Hindlimb muscle (tissue), 1 donor: ENCODE data around the gene BRMS1. TPM values are rescaled to one million over a fixed set of nuclear protein-coding genes. Genes with fewer than 3 reads are reported as not detected.
A peak's percentile ranks its signal among the peaks of the same experiment; 100 is the strongest.

Source experiments
- DNase-seq: peaks from one replicate; pipeline ENCODE4 v3.0.0-alpha.2; 2013
- polyA plus RNA-seq: library from polyadenylated mRNA; unstranded; fragments of 120-200 nt; gene quantifications from one replicate; pipeline ENCODE4 v1.2.1, GENCODE V29; 2013; ENCODE audit not compliant: insufficient read length

BRMS1 gene
- polyA plus RNA-seq, 1 donor: 21.8 TPM

DNA sequence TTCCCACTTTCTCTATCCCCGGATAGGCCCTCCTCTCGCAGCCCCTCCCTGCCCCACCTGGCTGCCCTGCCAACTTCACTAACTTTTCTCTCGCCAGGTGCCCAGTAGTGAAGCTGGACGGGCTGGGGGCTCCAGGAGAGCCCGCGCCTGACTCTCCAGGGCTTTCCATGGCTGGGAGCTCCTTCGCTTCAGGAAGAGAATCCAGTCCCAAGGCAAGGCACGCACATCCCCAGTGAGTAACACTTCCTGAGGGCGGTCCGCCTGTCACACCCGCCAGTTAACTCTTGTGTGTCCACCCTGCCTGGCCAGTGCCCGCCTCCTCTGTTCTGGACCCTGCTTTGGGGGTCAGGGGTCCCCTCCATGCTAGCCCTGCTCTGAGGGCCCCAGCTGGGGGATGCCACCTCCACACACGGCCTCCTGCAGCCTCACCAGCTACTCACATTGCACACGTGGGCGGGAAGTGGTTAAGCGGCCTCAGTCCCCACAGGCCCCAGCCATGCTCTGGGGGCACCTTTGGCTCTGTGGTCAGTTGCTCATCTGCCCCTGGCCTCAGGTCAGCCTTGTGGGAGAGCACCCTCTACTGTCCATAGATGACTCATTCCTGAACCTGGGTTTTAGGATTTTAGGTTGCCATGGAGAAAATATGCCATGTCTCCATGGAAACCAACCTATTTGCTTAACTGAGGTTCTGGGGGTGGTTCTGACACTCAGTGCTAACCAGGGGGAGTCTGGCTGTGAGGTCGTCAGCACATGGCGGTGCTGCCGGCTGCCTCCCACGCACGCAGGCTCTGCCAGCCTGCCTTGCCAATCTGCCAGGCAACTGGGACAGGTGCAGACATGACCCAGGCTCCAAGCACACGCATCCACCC is 8.4 kb downstream of the BRMS1 start, which contains the start of gene RIN1:
Gene RIN1, minus strand, starts transcription at position 201 of the 869 bp plus-strand sequence. Its CDS starts 32 bp downstream, at position 169.
- DNase-seq: no peak

DNA sequence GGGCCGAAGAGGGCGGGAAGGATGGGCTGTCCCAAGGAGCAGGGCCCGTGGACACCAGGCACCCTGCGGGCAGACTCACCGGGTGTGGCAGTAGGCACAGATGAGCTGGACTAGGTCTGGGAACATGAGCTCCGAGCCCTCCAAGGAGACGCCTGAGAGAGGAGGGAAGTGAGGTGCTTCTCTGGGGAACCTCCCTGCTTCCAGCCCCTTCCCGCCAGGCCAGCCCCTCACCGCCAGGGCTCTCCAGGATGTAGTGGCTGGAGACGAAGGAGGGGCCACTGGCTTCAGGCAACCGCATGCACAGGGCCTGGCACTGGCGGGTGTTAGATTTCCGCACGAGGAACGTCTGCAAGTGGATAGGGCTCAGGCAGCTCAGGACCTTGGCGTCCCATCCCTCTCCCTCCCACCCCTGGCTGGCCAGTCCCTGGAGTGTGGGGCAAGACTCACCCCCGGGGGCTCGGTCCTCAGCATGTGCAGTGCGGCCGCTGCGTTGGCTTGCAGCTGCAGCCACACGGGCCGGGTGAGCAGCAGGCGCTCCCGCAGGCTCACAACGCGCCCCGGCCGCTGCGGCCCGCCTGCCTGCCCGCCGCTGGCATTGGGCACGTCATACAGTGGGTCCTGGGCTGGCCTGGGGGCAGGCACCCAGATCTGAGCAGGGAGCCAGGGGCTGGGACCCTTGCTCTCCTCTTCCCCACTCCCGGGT is 9.2 kb downstream of the BRMS1 start:
- DNase-seq: no peak

DNA sequence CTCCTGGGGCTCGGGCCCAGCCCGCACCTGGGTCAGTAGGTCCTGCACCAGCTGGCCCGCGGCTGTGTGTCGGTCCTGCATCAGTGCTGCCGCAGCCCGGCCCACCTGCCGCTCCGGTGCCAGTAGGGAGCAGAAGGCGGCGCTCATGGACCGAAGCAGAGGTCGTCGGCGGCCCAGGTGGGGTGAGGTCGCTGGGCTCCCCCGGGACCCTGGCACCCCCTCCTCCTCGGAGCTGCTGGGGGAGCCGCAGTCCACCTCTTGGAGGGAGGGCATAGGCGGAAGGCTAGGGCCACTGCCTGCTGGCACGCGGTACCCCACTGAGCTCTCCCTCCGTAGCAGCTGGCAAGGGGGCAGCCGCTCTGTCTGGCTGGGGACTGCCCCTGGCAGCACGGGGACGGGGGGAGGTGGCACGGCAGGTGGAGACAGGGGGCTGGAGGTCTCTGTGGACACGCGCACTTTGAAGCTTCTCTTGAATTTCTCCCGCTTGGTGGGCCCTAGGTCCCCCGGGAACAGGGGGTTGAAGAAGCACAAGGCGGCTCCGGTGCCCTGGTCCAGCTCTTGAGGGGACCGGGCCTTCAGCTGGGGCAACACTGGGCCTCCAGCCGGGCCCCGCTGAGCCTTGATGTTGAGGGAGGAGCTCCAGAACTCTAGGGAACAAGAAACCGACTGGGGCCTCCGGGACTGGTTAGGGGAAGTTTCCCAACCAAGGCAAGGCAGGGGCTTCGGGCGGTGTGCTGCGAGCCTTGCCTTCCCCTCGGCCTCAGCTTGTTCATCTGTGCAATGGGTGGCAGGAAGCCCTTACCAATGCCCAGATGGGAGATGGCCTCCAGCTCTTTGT is 10.1 kb downstream of the BRMS1 start:
- no peak for DNase-seq

DNA sequence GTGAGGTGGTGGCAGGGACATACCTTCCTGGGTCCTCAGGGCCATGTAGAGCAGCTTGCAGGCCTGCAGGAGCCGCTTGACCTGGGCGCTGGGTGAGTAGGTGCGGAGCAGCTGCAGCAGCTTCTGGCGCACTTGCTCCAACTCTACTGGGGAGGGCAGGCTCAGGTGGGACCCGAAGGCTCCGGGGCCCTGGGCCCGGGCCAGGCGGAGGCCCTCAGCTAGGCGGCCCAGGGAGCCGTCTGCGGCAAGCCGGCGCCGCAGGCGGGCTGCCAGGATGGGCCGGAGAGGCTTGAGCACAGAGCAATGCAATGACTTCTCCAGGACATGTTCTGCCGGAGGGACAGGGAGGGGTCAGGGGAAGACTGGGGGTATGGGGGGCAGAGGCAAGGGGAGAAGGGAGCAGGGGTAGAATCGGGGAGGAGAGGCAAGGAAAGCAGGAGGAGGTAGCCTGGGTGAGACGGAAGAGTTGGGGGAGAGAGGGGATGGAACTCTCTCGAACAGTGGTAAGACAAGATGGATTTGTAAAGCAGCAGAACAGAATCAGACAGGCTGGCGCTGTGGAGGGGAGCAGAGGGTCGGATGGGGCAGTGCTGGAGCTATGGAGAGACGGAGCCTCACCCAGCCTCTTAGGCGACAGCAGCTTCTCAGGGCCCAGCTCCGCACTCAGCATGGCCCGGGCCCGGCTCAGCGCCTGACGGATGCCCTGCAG is 10.9 kb downstream of the BRMS1 start:
- no peak for DNase-seq

DNA sequence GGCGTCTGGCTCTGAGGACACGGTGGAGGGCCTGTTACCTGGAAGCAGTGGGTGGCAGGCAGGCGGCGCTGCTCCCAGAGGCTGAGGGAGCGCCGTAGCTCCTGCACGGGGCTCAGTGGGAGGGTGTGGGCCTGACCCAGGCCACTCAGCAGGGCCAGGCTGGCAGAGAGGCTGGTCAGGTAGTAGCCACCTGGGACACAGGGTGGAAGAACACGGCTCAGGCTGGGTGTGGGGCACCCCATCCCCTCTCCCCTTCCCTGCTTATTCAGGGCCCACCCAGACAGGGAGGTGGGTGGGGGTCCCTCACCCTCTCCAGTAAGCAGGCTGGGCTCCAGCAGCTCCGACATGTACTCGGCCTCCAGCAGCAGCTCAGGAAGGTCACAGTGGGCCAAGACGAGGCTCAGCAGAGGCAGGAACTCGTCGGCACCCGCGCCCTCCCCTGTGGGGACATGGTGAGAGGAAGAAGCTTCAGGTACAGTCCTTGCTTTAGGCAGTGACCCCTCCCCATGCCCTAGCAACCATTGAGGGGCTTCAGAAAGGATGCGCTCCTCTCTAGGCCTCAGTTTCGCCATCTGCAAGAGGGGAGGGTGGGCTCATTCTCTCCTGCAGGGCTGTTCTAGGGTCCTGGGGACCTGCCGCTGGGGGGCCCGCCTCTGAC is 11.6 kb downstream of the BRMS1 start:
- DNase-seq: no peak

DNA sequence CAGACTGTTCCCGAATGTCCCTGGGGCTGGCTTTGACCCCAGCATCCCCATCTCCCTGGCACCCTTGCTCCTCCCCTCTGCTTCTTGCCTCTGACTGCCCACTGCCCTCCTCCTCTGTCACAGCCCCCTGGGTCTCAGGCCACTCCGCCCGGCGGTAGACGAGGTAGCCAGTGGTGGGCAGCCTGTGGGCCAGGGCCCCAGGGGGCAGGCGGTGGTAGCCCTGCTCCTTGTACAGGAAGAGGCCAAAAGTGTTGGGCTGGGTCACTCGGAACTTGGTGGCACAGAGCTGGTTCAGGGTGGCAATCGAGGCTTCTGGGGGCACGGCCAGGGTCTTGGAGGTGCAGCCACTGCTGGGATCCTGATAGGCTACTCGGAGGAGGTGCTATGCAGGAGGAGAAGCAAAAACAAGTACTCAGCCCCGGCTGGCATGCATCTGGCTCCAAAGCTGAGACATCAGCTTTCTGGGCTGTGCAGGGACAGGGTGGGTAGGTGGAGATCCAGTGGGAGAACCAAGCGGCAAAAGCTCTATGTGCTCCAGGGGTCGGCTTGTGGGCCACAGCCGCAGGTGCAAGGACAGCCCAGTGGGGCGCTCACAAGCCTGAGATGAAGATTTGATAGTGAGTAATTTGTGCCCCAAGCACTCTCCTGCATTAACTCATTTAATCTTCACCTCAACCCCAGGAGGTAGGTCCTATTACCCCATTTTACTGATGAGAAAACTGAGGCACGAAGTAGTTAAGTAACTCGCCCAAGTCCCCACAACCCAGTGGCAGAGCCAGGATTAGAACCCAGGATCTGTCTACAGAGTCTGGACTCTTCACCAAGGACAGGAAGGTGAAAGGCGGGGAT is 12.3 kb downstream of the BRMS1 start:
- DNase-seq: no peak

DNA sequence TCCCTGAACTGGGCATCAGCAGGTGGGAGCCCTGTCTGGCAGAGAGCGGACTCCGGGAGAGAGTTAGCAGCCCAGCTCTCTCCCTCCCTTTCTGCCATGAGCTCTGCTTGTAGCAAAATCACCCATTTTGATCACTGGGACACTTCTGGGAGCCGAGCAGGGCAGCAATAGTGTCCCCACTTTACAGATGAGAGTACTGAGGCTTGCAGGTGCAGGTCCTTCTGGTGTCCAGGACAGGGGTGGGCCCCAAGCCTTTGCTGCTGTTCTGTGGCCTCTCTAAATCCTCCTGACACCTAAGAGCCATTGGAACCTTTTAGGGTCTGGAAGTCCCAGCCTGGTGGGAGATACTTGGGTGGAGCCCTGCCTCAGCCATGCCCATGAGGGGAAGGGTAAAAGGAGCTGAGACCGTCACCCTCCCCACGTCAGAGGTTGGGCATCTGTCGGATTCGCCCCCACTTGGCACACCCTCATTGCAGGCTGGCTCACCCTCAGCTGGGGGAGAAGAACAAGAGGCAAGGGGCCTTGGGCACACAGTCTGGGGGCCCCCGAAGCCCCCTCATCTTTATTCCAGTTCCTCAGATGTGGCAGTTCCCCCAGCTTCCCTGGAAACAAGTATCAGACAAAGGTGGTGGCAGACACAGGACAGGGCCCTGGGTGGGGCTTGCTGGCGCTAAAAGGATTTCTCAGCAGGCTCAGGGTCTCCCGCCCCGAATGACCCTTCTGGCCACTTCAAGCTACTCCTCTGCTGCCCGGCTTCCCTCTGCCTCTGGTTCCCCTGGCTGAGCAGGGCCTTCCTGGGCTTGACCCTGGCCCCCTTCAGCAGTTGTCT is 13.1 kb downstream of the BRMS1 start:
- no peak for DNase-seq

DNA sequence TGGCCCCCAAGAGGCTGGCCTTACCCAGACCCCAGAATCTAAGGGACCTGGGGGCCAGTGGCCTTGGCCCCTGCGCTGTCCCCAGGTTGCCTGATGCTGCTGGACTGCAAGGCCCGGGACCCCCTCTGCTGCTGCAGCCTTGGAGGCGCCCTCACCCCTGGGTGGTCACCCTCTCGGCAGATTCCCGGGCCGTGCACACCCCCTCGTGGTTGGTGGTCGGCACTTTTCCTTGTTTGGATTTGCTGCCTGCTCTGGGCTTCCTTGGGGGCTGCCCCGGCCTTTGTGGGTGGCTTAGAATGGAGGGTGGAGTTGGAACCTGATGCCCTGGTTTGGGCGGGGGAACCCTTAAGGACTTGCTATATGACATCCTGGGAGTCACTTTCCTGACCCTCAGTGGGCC is 14.0 kb downstream of the BRMS1 start:
- DNase-seq: no peak

DNA sequence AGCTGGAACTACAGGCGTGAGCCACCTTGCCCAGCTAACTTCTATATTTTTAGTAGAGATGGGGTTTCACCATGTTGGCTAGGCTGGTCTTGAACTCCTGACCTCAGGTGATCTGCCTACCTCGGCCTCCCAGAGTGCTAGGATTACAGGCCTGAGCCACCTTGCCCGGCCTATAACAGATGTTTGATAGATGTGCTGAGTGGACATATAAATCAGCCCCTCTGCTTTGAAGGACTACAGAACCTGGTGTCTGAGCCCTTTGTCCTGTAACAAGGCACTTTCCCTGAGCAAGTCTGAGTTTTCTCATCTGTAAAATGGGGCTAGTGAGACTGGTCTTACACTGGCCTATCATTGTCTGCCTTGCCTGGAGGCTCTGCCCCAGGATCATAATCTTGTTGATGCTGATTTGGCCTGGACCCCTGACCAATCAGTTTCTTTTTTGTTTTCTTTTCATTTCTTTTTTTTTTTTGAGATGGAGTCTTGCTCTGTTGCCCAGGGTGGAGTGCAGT is 15.7 kb downstream of the BRMS1 start:
- no peak for DNase-seq

DNA sequence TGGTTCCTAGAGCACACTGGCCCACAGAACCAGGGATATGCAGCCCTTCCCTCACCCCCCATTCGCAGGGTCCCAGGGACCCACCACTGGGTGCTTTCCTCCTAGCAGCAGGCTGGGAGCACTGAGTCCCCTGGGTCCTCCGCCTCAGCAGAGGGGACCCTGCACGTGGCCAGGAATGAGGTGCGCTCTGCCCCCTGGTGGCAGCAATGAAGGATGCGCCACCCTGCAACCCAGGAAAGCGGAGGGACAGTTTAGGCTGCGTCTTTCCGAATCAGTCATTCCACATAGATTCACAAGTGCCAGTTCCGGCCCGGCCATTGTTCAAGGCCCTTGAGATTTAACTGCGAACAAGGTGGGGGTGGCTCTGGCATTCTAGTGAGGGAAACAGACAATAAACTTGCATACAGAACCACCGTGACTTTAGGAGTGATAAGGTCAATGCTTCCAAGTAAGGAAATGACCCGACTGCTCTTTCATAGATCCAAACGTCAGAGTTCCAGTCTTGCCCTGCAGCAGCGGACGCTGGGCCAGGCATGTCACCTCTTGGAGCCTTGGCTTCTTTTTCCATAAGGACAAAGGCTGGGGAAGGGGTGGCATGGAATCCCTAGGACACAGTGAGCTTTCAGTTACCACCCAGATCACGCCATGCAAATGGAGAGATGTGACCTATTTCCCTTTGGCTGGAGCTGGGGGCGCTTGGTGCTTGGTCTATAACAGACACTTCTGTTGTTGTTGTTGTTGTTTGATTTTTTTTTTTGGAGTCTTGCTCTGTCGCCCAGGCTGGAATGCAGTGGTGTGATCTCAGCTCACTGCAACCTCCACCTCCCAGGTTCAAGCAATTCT is 16.4 kb downstream of the BRMS1 start:
- peak; percentile 82 for DNase-seq

DNA sequence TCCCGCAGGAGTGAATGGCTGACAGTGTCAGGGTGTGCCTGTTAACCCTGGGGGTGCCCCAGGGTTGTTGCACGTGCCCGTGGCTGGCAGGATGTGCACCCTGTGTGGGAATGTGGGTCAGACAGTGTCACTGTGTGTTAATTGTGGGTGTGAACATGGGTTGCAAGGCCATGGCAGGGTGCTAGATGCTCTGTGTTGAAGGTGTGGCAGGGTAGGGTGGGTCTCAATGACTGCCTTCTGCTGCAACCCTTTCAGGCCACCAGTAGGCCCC is 16.9 kb downstream of the BRMS1 start:
- DNase-seq: no peak

DNA sequence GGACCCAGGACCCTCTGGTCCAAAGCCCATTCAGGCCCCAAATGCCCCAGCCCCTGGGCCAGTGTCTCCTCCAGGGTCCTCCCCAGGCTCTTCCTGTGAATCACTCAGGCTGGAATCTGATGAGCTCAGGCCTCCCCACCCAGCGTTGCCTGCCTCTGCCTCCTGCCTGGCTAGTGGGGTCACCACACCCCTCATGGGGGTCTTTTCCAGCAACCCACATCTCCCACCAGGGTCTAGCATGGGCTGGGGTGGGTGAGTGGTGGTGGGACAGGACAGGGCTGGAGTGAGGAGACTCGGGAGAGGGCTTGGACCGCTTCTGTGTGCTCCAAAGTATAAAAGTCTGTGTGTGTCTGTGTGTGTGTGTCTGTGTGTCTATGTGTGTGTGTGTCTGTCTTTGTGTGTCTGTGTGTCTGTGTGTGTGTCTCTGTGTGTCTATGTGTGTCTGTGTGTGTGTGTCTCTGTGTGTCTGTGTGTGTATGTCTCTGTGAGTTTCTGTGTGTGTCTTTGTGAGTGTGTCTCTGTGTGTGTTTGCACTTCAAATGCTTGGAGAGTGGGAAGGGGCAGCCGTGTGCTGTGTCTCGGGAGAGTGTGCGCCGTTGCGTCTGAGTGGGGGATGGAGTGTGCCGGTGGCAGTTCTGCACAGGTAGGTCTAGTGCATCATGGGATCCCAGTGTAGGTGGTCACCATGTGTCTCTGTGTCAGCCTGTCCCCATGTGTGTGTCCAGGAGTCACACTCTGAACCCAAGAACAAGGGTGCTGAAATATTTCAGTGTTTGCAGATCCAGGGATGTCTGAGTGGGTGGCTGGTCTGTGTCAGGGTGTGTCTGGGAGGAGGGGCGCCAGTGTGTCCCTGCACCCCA is 17.5 kb downstream of the BRMS1 start:
- DNase-seq: no peak

DNA sequence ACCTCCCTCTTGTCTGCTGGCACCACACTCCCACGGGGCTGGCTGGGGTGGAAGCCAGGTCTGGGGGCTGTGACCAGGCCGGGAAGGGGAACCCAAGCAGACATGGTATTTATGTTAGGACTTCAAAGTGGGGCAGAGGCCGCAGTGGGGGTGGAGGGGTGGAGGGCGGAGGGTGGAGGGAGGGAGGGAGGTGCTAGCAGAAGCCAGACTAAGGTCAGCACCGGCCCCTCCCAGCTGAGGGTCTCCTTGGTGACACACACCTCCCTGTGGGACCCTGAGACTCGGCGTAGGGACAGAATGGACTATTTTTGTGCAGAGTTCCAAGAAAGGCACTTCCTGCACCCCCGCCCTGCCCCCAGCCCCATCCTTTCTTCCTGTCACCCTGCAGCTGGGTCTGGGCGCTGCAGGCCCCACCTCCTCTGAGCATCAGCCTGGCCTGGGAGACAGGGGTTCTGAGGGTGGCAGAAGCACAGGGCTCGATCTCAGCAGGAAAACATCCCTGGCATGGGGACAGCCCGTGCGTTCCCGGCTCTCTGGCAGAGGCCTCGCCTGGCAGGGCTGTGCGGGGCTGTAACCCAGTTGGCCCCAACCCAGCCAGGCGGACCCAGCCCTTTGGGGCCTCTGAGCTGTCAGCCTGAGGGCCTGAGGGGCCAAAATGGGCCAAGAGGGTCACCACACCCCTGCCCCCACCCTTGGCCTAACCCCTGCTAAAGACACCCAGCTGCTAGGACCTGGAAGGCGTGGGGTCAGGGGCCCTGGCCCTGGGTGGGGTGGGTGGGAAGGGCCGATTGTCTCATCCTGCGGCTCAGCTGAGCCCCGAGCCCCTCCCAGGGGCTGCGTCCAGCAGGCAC is 18.4 kb downstream of the BRMS1 start:
- no peak for DNase-seq

DNA sequence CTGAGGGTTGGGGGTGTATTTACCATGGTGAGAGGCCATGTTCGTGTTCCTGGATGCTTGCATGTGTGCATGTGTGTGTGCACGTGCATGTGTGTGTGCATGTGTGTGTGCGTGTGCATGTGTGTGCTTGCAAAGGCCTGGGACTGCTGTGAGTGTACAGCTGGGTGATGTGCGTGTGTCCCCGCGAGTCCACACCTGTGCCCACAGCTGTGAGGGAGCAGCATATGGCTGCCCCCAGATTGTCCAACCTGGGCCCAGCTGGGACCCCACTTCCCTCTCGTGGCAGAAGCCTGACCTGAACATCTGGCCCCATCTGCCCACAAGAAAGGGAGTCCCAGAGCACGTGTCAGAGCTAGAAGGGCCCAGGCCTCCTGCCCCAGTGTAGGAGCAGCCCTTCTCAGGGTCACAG is 19.6 kb downstream of the BRMS1 start:
- DNase-seq: no peak

DNA sequence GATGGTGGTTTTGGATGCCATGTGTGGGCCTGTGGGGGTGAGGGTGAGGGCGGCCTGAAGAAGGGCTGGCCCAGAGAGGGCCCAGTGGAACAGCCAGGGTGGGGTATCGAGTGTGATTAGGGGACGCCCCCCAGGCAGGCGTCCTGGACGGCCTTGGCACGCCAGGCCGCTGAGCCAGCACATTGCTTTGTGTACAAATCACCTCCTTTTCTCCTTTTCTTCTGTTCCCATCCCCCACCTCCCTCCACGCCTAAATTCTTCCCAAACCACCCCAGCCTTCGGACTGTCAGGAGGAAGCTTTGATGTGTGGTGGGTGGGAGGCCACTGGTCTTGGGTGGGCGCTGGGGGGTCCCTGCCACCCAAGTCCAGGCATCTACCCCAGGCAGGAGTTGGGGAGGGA is 20.2 kb downstream of the BRMS1 start:
- DNase-seq: no peak

DNA sequence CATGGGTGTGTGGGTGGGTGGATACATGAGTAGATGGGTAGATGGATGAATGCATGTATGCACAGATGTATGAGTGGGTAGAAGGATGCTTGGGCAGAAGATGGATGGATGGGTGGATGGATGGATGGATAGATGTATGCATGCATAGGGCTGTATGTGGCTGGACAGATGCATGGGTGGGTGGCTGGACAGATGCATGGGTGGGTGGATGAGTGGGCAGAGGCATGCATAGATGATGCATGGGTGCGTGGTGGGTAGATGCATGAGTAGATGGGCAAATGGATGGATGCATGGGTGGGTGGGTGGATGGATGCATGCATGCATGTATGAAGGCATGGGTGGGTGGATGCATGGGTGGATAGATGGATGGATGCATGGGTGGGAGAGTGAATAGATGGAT is 21.2 kb downstream of the BRMS1 start:
- DNase-seq: no peak
